HCT116 (cell line): ENCODE data around the gene PKN1. TPM values are rescaled to one million over a fixed set of nuclear protein-coding genes. Genes with fewer than 3 reads are reported as not detected.

ENCODE experiments used
- ATAC-seq: fragments of 200-7000 bp; cut with Tn5 transposase; 2 replicates; pipeline ENCODE4 v1.9.1; 2020; ENCODE audit warnings: mild to moderate bottlenecking, moderate library complexity
- BruUV-seq: library from RNA; stranded (reverse); fragments of 400-500 nt; replicated peaks from 2 replicates; lab custom pipeline; 2021; lab: Mats Ljungman, UMichigan
- CTCF ChIA-PET: fragments of 300-600 bp; sonication (Branson Sonifier 250); formaldehyde crosslinking; loops from one replicate; lab custom pipeline; 2021; ENCODE audit warnings: antibody characterized with exemption; lab: Charles Lee
- POLR2A ChIA-PET: fragments of 300-600, 350-600 bp; sonication (Branson Sonifier 250); formaldehyde crosslinking; loops from one replicate; lab custom pipeline; 2021; ENCODE audit warnings: antibody characterized with exemption; lab: Charles Lee
- RAD21 ChIA-PET, 2 experiments: fragments of 300-600 bp; sonication (Branson Sonifier 250); formaldehyde crosslinking; loops; one replicate each; lab custom pipeline; 2023; ENCODE audit warnings: low total read pairs in 2 of 2; ENCODE audit not compliant: uncharacterized antibody in 2 of 2, unreplicated experiment in 2 of 2, low non-redundant PET in 1 of 2; lab: Charles Lee
- DNase-seq: peaks from one replicate; pipeline ENCODE4 v3.0.0-alpha.2; 2010; ENCODE audit warnings: low read depth, low spot score
- H2AFZ ChIP-seq: fragments of 200-600 bp; shearing (Covaris generic), sonication (generic); 2 replicates; pipeline ENCODE4 v1.6.1; 2017; ENCODE audit warnings: low read depth, mixed run types, mixed read lengths, antibody characterized with exemption, low read length; ENCODE audit not compliant: poor library complexity, severe bottlenecking
- H3K27ac ChIP-seq: 2 replicates; pipeline ENCODE4 v1.5.1; 2012; ENCODE audit warnings: low read depth, low read length
- H3K27me3 ChIP-seq: fragments of 200-600 bp; sonication (generic); 2 replicates; pipeline ENCODE4 v1.6.1; 2016; ENCODE audit warnings: mixed run types, low read length, mixed read lengths; ENCODE audit not compliant: insufficient read depth
- H3K36me3 ChIP-seq, 2 experiments: fragments of 200-500 bp in 1 of 2; fragments of 200-600 bp in 1 of 2; sonication (Bioruptor generic) in 1 of 2; sonication (generic) in 1 of 2; 2 replicates each; pipeline versions ENCODE4 v1.5.1 to v1.6.1; 2014 to 2016; ENCODE audit warnings: low read length in 2 of 2, inconsistent platforms in 1 of 2, mixed read lengths in 1 of 2, mixed run types in 1 of 2; ENCODE audit not compliant: insufficient read depth in 2 of 2, control insufficient read depth in 1 of 2
- H3K4me1 ChIP-seq, 2 experiments: fragments of 200-600 bp in 1 of 2; sonication (generic) in 1 of 2; 2 replicates each; pipeline versions ENCODE4 v1.5.1 to v1.6.1; 2012 to 2017; ENCODE audit warnings: low read length in 2 of 2, inconsistent platforms in 1 of 2, mild to moderate bottlenecking in 1 of 2, mixed read lengths in 1 of 2, mixed run types in 1 of 2, moderate library complexity in 1 of 2; ENCODE audit not compliant: insufficient read depth in 2 of 2, control insufficient read depth in 1 of 2
- H3K4me2 ChIP-seq: fragments of 200-600 bp; sonication (generic); 2 replicates; pipeline ENCODE4 v1.6.1; 2017; ENCODE audit warnings: mixed run types, low read length, mixed read lengths
- H3K4me3 ChIP-seq, 2 experiments: fragments of 200-600 bp in 1 of 2; sonication (generic) in 1 of 2; replicated peaks in 1 of 2; 2 replicates each; pipeline ENCODE4 v1.5.1; 2011 to 2016; ENCODE audit warnings: low read length in 2 of 2, control low read depth in 1 of 2, low read depth in 1 of 2, mild to moderate bottlenecking in 1 of 2, mixed read lengths in 1 of 2, mixed run types in 1 of 2
- H3K79me2 ChIP-seq: fragments of 200-600 bp; sonication (generic); 2 replicates; pipeline ENCODE4 v1.6.1; 2017; ENCODE audit warnings: mild to moderate bottlenecking, mixed run types, low read length, moderate library complexity, mixed read lengths; ENCODE audit not compliant: insufficient read depth
- H3K9ac ChIP-seq: fragments of 200-600 bp; sonication (generic); 2 replicates; pipeline ENCODE4 v1.6.1; 2016; ENCODE audit warnings: low read length, mixed read lengths
- H3K9me2 ChIP-seq: fragments of 200-600 bp; sonication (generic), shearing (Covaris generic); 2 replicates; pipeline ENCODE4 v1.6.1; 2017; ENCODE audit warnings: mixed run types, mild to moderate bottlenecking, moderate library complexity; ENCODE audit not compliant: insufficient read depth
- H3K9me3 ChIP-seq, 2 experiments: fragments of 200-500 bp in 1 of 2; fragments of 200-600 bp in 1 of 2; sonication (Bioruptor generic) in 1 of 2; sonication (generic) in 1 of 2; 2 replicates each; pipeline ENCODE4 v1.6.1; 2014 to 2017; ENCODE audit warnings: low read length in 2 of 2, mixed read lengths in 2 of 2, inconsistent platforms in 1 of 2, low read depth in 1 of 2, mild to moderate bottlenecking in 1 of 2, mixed run types in 1 of 2, moderate library complexity in 1 of 2; ENCODE audit not compliant: control insufficient read depth in 1 of 2, insufficient read depth in 1 of 2
- H4K20me1 ChIP-seq: fragments of 200-600 bp; sonication (generic), shearing (Covaris generic); 2 replicates; pipeline ENCODE4 v1.6.1; 2017; ENCODE audit warnings: mixed run types, mild to moderate bottlenecking, moderate library complexity; ENCODE audit not compliant: insufficient read depth
- CBX3 ChIP-seq: IDR thresholded peaks from 2 replicates; pipeline ENCODE4 v1.6.1; 2012; ENCODE audit warnings: low read depth
- EGR1 ChIP-seq: IDR thresholded peaks from 2 replicates; pipeline ENCODE4 v1.6.1; 2012; ENCODE audit warnings: low read depth
- ELF1 ChIP-seq: IDR thresholded peaks from 2 replicates; pipeline ENCODE4 v1.6.1; 2012; ENCODE audit warnings: low read depth, borderline replicate concordance
- EZH2 ChIP-seq: fragments of 200-600 bp; sonication (generic); IDR thresholded peaks from 2 replicates; pipeline ENCODE4 v1.6.1; 2017; ENCODE audit warnings: antibody characterized with exemption, mixed run types
- EZH2phosphoT487 ChIP-seq: fragments of 200-600 bp; IDR thresholded peaks from 2 replicates; pipeline ENCODE4 v1.6.1; 2018; ENCODE audit warnings: antibody characterized with exemption, borderline replicate concordance
- JUND ChIP-seq: IDR thresholded peaks from 2 replicates; pipeline ENCODE4 v1.6.1; 2012
- MAX ChIP-seq: IDR thresholded peaks from 2 replicates; pipeline ENCODE4 v1.6.1; 2012
- POLR2AphosphoS5 ChIP-seq: IDR thresholded peaks from 2 replicates; pipeline ENCODE4 v1.6.1; 2011; ENCODE audit warnings: mild to moderate bottlenecking, low read depth, low read length, moderate library complexity
- RAD21 ChIP-seq: IDR thresholded peaks from 2 replicates; pipeline ENCODE4 v1.6.1; 2012; ENCODE audit warnings: low read depth, mild to moderate bottlenecking
- SIN3A ChIP-seq: IDR thresholded peaks from 2 replicates; pipeline ENCODE4 v1.6.1; 2012; ENCODE audit warnings: low read depth
- SRF ChIP-seq: IDR thresholded peaks from 2 replicates; pipeline ENCODE4 v1.6.1; 2012; ENCODE audit warnings: low read depth
- TCF7L2 ChIP-seq: IDR thresholded peaks from 2 replicates; pipeline ENCODE4 v1.7.0; 2011; ENCODE audit warnings: borderline replicate concordance, inconsistent platforms; ENCODE audit not compliant: insufficient read depth, insufficient read length; ENCODE audit errors: extremely low read depth
- ZBTB33 ChIP-seq: IDR thresholded peaks from 2 replicates; pipeline ENCODE4 v1.6.1; 2011; ENCODE audit warnings: mild to moderate bottlenecking, low read length, moderate library complexity; ENCODE audit not compliant: insufficient replicate concordance; ENCODE audit errors: extremely low read depth
- ZFX ChIP-seq: fragments of 450-650 bp; IDR thresholded peaks from 2 replicates; pipeline ENCODE4 v1.6.1; 2017
- ZNF274 ChIP-seq: fragments of 200-500 bp; sonication (Bioruptor generic); IDR thresholded peaks from 2 replicates; pipeline ENCODE4 v1.6.1; 2014; ENCODE audit warnings: mild to moderate bottlenecking, low read depth, low read length, inconsistent platforms
- intact Hi-C: fragments of 100-400 bp; cut with micrococcal nuclease; formaldehyde crosslinking; loops from 2 replicates; pipeline ENCODE4 v1.10.0; 2022
- total RNA-seq: library from RNA; stranded (reverse); gene quantifications from one replicate; pipeline ENCODE4 v1.2.1, GENCODE V29; 2021; ENCODE audit not compliant: unreplicated experiment
- TF ChIP-seq, protein P1 (sequence below), 3 experiments: fragments of 200-600 bp in 1 of 3; sonication (generic) in 1 of 3; IDR thresholded peaks in 2 of 3; conservative IDR thresholded peaks in 1 of 3; 2 replicates each; pipeline ENCODE4 v1.5.1; 2012 to 2017; ENCODE audit warnings: low read depth in 2 of 3, low read length in 2 of 3, antibody characterized with exemption in 1 of 3, borderline replicate concordance in 1 of 3, control low read depth in 1 of 3, mild to moderate bottlenecking in 1 of 3, mixed read lengths in 1 of 3, mixed run types in 1 of 3, moderate library complexity in 1 of 3; ENCODE audit not compliant: insufficient read depth in 1 of 3
- TF ChIP-seq, protein P2 (sequence below): IDR thresholded peaks from 2 replicates; pipeline ENCODE4 v1.6.1; 2012

Gene PKN1
- total RNA-seq, 1 experiment from 2014 or later, result 248 TPM

GRCh38 chr19:14414926-14415690 is 18.0 kb upstream of the PKN1 start:
- TF ChIP-seq CBX3 (no peak), MAX (no peak), ZNF274 (no peak), SIN3A (no peak), RAD21 (no peak), POLR2AphosphoS5 (no peak), SRF (no peak), TCF7L2 (no peak), ZFX (no peak), EGR1 (no peak), ZBTB33 (no peak), EZH2phosphoT487 (no peak), ELF1 (no peak), JUND (no peak), EZH2 (no peak)
- TF ChIP-seq, protein P1, sequence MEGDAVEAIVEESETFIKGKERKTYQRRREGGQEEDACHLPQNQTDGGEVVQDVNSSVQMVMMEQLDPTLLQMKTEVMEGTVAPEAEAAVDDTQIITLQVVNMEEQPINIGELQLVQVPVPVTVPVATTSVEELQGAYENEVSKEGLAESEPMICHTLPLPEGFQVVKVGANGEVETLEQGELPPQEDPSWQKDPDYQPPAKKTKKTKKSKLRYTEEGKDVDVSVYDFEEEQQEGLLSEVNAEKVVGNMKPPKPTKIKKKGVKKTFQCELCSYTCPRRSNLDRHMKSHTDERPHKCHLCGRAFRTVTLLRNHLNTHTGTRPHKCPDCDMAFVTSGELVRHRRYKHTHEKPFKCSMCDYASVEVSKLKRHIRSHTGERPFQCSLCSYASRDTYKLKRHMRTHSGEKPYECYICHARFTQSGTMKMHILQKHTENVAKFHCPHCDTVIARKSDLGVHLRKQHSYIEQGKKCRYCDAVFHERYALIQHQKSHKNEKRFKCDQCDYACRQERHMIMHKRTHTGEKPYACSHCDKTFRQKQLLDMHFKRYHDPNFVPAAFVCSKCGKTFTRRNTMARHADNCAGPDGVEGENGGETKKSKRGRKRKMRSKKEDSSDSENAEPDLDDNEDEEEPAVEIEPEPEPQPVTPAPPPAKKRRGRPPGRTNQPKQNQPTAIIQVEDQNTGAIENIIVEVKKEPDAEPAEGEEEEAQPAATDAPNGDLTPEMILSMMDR (IDR thresholded peaks at IDR 0.05 in 2 of 3, conservative IDR thresholded peaks at IDR 0.05 in 1 of 3; ENCODE audit: borderline replicate concordance in 1 of 3, insufficient read depth in 1 of 3, low read depth in 2 of 3, low read length in 2 of 3), result no peak
- TF ChIP-seq, protein P2, sequence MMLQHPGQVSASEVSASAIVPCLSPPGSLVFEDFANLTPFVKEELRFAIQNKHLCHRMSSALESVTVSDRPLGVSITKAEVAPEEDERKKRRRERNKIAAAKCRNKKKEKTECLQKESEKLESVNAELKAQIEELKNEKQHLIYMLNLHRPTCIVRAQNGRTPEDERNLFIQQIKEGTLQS, result no peak
- CTCF ChIA-PET, result no interaction called here
- H3K4me3 ChIP-seq, result no peak overlapping the region

More at GRCh38 chr19:14414926-14415690, 18.0 kb upstream of the PKN1 start:
- no peak overlapping the region for H2AFZ ChIP-seq
- H4K20me1 ChIP-seq, result peaks cover 21% of the 10 kb centered on the region; the same call in 1 of the 2 replicates
- no peaks in the 10 kb centered on the region for H3K9me3 ChIP-seq
- RAD21 ChIA-PET, result no interaction called here
- H3K36me3 ChIP-seq, result peaks cover 24 to 32% of the 10 kb centered on the region in 2 experiments
- H3K9ac ChIP-seq, result no peak overlapping the region
- H3K79me2 ChIP-seq, result peaks cover 84% of the 10 kb centered on the region
- DNase-seq (no peak), ATAC-seq (no peak)
- no peak overlapping the region; the same call in 1 of the 2 replicates for H3K27ac ChIP-seq
- H3K9me2 ChIP-seq, result no peaks in the 10 kb centered on the region
- H3K27me3 ChIP-seq, result no peaks in the 10 kb centered on the region
- H3K4me1 ChIP-seq, result peaks cover 10 to 29% of the 10 kb centered on the region in 2 experiments
- POLR2A ChIA-PET, result interaction anchor here (0.6 to 0.9 kb wide), 4 partner anchors 9 to 163 kb away, joined by 3 to 4 read pairs (median 3); no protein-coding TSS in a partner anchor
- intact Hi-C loops, result no loop called here
- no peak overlapping the region for H3K4me2 ChIP-seq
- BruUV-seq, result no TSS peak
